H1 (cell line): ENCODE measurements around the gene RBM15B.

ENCODE experiments used
- ATF2 ChIP-seq: IDR thresholded peaks from 2 replicates; pipeline ENCODE4 v1.6.1; 2012; ENCODE audit warnings: low read length, inconsistent platforms
- ATF3 ChIP-seq: IDR thresholded peaks from 2 replicates; pipeline ENCODE4 v1.6.1; 2011; ENCODE audit warnings: low read depth, mild to moderate bottlenecking, low read length; ENCODE audit not compliant: insufficient read depth
- CHD2 ChIP-seq: IDR thresholded peaks from 2 replicates; pipeline ENCODE4 v1.6.1; 2012; ENCODE audit warnings: low read length, improper control_type of control experiment
- CTCF ChIP-seq, 3 experiments: IDR thresholded peaks; 1 replicate in 2 of 3; 2 replicates in 1 of 3; pipeline versions ENCODE4 v1.5.1 to v1.6.1; 2011; ENCODE audit warnings: low read length in 3 of 3, mild to moderate bottlenecking in 3 of 3, inconsistent platforms in 2 of 3, low read depth in 1 of 3, moderate library complexity in 1 of 3; ENCODE audit not compliant: insufficient read depth in 1 of 3; ENCODE audit errors: control extremely low read depth in 1 of 3
- GTF2F1 ChIP-seq: IDR thresholded peaks from 2 replicates; pipeline ENCODE4 v1.6.1; 2012; ENCODE audit warnings: low read depth, low read length, improper control_type of control experiment, borderline replicate concordance
- NANOG ChIP-seq: IDR thresholded peaks from 2 replicates; pipeline ENCODE4 v1.6.1; 2011; ENCODE audit warnings: low read length, low read depth, mild to moderate bottlenecking, inconsistent platforms; ENCODE audit not compliant: insufficient read depth, poor library complexity, severe bottlenecking
- NRF1 ChIP-seq: IDR thresholded peaks from 2 replicates; pipeline ENCODE4 v1.6.1; 2011; ENCODE audit warnings: mild to moderate bottlenecking, low read depth, low read length, improper control_type of control experiment
- POLR2A ChIP-seq, 2 experiments: IDR thresholded peaks; 1 replicate in 1 of 2; 2 replicates in 1 of 2; pipeline ENCODE4 v1.6.1; 2011; ENCODE audit warnings: low read depth in 2 of 2, low read length in 2 of 2, mild to moderate bottlenecking in 2 of 2; ENCODE audit errors: control extremely low read depth in 1 of 2
- POLR2AphosphoS5 ChIP-seq: IDR thresholded peaks from 2 replicates; pipeline ENCODE4 v1.6.1; 2011; ENCODE audit warnings: low read depth, low read length
- RXRA ChIP-seq: IDR thresholded peaks from 2 replicates; pipeline ENCODE4 v1.6.1; 2011; ENCODE audit warnings: low read depth, mild to moderate bottlenecking, low read length, moderate library complexity; ENCODE audit not compliant: insufficient read depth
- TBP ChIP-seq: IDR thresholded peaks from 2 replicates; pipeline ENCODE4 v1.6.1; 2011; ENCODE audit warnings: low read depth, low read length, improper control_type of control experiment
- ZNF274 ChIP-seq: IDR thresholded peaks from 2 replicates; pipeline ENCODE4 v1.7.0; 2012; ENCODE audit warnings: low read length, borderline replicate concordance; ENCODE audit errors: extremely low read depth

- no peak for TF ChIP-seq CTCF (IDR thresholded peaks at IDR 0.05; ENCODE audit: control extremely low read depth in 1 of 3, insufficient read depth in 1 of 3, low read depth in 1 of 3, low read length in 3 of 3)
- TF ChIP-seq RXRA, result no peak
- TF ChIP-seq ATF2, result no peak
- TF ChIP-seq POLR2AphosphoS5, result no peak
- no peak for TF ChIP-seq NRF1
- no peak for TF ChIP-seq POLR2A (IDR thresholded peaks at IDR 0.05; ENCODE audit: control extremely low read depth in 1 of 2, low read depth in 2 of 2, low read length in 2 of 2)
- TF ChIP-seq ZNF274, result no peak
- TF ChIP-seq NANOG, result no peak
- TF ChIP-seq GTF2F1, result no peak
- TF ChIP-seq CHD2, result no peak
- TF ChIP-seq ATF3, result no peak
- no peak for TF ChIP-seq TBP
Measured at GRCh38 chr3:51381333-51381705, 9.8 kb upstream of the RBM15B start.
